ACHN (cell line): ENCODE measurements around the gene STAB2.
A peak's percentile ranks its signal among the peaks of the same experiment; 100 is the strongest.

Experiments
- DNase-seq: peaks from one replicate; pipeline ENCODE4 v3.0.0-alpha.2; 2015
- in situ Hi-C: cut with HindIII; loops from 2 replicates; pipeline ENCODE4 v1.10.0; 2017; ENCODE audit warnings: low sequenced_read_pairs, low pct_ligation_motif_present, low pct_unique_long_range_greater_than_20kb

STAB2 gene

DNA sequence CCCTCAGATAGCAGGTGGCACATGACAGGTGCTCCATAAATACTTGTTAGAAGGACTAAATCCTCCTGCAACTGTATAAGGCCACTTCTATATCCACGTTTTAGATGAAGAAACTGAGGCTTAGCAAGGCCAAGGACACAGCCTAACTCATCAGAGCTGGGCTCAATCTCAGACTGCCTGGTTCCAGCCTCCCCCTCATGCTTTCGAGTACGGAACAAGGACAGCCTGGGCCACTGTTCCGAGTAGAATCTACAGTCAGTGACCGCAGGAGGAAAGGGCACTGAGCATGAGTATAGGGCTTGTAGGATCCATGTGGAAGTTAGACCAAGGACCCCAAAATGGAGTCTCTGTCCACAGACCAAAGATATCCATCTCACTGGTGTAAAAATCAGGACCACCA lies 169.4 kb downstream of the STAB2 start:
- in situ Hi-C loops = no loop called here
- no peak for DNase-seq

DNA sequence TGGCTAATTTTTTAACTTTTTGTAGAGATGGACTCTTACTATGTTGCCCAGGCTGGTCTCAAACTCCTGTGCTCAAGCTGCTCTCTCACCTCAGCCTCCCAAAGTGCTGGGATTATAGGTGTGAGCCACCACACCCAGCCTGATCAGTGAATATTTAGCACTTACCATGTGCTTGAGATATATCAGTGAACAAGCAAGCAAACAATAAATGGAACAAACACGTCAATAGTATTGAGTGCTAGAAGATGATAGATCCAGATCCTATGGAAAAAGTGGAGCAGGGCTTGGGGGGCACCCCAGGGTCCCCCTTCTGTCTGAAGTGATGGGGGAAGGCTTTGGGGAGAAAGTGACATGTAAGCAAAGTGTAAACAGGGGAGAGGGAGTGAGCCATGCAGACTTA lies 170.2 kb downstream of the STAB2 start:
- in situ Hi-C loops = no loop called here
- DNase-seq = no peak

DNA sequence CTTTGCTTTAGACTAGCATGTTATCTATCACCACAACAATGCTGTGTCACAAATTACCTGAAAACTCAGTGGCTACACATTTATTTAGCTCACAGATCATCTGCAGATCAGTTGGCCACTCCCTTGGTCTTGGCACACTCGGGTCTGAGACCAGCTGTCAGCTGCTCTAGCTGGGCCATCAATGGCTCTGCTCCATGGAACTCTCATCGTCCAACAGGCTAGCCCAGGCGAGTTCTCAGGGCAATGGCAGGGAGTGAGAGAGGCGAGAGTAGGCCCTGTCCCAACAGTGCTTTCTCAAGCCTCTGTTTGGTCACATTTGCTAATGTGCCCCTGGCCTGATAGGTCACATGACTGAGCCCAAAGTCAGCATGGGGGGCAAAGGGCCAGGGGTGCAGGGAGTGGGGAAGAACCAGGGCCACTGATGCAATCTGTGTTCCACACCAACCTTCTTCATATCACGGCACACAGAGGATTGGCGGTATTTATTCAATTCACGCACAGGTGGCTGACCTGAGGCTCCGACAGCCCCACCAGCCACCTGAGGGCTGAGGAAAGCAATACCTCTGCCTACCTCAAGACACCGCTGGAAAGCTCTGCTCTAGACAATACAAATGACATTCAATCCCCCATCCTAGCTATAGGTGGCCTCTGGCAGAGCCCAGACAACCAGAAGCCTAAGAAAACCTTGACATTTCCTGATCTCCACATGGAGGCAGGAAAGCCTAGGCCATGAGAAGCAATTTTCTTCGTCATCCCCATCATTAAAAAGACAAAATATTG lies 171.4 kb downstream of the STAB2 start:
- in situ Hi-C loops = no loop called here
- DNase-seq = no peak

DNA sequence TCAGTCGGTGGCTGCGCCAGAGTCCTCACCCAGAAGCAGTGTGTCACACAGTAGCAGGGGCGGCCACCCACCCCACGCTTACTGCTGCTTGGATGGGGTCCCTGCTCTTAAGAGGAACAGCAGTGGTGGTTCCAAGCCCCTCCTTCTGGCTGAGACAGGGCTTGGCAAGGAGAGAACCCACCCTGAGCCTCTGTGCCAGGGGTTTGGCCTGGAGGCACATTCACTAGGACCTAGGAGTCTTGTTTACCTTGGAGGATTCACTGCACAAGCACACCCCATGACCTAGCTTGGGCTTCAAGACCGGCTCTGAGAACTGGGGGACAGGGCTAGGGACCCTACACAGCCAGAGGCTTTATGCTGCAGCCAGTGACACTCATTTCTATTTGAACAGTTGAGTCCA lies 175.4 kb downstream of the STAB2 start:
- in situ Hi-C loops = no loop called here
- no peak for DNase-seq

DNA sequence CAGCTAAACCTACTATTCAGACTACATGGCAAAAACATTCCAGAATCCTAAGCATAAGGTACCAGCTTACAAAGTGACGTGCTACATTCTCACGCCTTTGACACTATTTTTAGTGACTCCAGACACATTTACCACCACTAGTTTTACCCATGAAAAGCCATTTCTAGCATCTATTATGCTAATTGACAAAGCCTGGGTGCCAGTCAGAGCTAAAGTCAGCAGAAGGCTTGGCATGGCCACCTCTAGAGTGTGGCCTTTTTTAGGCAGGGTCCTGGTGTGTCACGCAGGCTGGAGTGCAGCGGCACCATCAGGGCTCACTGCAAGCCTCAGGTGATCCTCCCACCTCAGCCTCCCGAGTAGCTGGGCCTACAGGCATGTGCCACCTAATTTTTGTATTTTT lies 178.2 kb downstream of the STAB2 start:
- in situ Hi-C loops = no loop called here
- no peak for DNase-seq

DNA sequence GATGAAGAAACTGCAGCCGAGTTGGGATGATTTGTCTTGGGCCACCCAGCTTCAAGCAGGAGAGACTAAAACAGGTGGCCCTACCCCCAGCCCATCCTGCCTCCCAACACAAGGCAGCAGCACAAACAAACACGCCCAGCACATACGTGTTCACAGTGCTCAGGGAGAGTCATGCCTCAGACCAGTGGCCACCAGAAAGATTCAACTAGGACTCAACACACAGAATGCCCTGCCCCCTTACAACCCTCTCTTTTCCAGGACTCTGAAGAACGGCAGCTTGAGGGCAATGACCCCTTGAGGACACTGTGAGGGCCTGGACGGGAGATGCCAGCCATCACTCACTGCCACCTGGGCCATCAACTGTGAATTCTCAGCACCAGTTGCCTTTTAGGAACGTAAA lies 179.0 kb downstream of the STAB2 start:
- in situ Hi-C loops = no loop called here
- DNase-seq = no peak

DNA sequence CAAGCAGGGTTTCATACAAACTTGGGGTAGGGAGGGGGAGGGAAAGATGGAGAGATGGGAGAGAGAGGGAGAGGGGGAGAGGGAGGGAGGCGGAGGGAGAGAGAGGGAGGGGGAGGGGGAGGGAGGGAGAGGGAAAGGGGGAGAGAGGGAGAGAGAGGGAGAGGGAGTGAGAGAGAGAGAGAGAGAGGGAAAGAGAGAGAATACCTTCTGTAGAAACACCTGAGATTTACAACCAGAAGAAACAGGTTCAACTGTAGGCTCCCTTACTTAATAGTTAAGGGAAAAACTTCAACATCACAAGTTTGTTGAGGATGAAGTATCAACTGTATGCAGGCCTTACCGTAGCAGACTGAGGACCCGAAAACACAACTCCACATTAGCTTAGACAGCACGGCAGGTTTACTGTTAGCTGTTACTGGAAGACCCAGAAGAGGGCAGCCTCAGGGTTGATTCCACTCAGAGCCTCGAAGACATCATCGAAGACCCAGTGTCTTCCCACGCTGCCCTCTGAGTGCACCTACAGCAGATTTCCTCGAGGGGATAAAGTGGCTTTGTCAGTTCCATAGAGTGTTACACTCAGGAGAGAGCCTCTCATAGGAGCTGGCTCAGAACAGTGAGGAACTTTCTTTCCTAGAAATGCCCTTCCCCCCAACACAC lies 181.5 kb downstream of the STAB2 start:
- no peak for DNase-seq
- in situ Hi-C loops = no loop called here

DNA sequence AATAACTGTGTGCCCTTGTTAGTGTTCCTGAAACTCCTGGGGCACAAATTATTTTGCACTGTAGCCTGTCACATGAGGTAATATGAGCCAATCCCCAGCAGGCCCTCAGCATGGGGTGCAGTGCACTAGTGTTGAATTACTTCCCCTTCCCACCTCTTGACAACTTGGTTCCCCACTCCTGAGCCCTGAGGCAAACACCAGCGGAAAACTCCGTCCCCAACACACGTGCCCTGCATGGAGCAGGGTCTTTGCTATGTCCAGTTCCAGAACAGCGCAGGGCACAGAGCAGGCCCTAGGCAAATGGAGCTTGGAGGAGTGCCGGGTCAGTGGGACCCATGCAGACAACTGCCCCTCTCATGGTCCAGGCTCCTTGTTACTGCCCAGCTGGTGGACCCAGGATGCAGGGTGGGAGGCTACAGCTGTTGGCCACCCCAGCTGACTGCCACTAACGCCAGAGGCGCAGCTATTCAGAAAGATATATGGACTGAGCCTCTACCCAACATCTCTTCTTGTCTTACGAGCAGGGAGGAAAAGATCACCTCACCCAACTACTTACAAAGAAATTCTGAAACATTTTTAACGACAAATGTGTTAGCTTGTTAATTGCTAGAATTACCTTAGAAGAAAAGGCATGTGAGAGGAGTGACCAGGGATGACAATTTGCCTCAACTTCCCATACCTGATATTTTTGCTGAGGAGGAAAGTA lies 182.3 kb downstream of the STAB2 start:
- in situ Hi-C loops = no loop called here
- DNase-seq = no peak

DNA sequence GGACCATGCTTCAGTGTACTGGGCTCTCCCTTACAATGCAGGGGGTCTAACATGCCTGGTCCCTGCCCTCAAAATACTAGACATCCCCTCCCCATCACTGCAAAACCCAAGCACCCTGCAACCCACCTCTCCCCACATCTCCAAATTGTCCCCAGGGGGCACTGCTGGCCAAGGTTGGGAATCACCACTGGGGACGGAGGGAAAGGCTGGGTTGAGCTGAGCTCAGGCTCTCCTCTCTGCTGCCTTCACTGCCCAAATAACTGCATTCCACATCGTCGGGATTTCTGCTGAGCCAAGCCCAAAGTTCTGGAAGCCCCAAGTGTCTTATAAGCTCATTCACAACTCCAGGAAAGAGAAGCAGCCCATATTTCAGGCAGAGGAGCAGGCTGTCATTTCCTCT lies 184.4 kb downstream of the STAB2 start:
- in situ Hi-C loops = no loop called here
- peak; percentile 69 for DNase-seq

DNA sequence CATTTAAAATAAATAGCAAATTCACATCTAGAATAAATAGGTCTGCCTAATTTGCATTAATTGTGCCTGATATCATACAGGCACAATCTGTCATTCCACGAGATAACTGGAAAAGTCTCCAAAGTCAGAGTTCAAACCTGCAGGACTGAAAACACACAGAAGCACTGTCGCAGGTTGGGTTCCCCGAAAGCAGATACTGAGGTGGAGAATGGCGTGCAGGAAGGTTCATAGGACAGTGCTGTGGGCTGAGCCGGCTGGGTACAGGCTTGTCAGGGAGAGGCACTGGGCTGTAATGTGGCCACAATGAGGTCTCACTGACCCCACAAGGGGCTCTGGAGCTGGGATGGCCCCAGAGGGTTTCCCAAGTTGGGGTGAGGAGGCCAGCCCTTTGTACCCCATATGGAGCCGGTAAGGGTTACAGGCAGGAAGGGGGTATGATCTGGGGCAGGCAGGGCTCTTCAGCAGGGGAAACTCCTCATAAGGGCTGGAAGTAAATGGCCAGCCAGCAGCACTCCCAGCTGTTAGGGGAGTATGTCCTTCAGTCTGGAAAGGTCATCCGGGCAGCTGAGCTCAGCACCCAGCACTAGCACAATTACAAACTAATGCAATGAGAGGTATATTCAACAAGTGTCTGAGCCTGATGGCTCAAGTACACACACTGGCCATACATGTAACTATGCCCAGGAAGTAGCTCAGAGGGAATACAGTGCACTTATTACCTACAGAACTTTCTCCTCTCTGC lies 185.5 kb downstream of the STAB2 start:
- in situ Hi-C loops = no loop called here
- no peak for DNase-seq

DNA sequence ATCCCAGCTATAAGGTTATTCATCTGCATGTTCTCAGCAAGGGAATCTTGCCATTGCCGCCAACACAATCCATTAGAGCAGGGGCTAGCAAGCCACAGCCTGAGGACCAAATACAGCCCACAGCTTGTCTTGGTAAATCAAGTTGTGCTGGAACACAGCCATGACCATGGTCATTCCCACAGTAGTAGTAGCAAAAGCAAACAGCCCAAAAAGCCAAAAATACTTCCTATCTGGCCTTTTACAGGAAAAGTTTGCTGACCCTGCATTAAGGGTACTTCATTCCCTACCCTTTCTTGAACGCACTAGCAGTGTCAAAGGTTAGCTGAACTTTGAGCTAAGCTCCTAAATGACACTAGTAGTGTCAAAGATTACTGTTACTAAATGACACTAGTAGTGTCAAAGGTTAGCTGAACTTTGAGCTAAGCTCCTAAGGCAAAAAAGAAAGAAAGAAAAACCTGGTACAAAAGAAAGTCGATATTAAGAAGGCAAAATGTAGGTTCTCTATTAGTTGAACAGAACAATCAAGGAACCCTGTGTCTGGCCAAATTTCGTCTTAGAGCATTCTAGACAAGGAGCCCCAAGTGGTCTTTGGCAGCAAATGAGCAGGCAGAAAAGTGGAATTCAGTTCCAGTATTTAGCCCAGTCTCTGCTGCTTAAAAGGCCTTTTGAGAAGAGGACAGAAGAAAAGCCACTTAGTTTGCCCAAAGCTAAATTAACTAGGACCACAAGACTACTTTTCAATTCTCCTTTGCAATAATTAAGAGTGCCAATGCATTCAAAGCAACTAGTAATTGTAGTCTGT lies 186.2 kb downstream of the STAB2 start:
- in situ Hi-C loops = no loop called here
- no peak for DNase-seq

DNA sequence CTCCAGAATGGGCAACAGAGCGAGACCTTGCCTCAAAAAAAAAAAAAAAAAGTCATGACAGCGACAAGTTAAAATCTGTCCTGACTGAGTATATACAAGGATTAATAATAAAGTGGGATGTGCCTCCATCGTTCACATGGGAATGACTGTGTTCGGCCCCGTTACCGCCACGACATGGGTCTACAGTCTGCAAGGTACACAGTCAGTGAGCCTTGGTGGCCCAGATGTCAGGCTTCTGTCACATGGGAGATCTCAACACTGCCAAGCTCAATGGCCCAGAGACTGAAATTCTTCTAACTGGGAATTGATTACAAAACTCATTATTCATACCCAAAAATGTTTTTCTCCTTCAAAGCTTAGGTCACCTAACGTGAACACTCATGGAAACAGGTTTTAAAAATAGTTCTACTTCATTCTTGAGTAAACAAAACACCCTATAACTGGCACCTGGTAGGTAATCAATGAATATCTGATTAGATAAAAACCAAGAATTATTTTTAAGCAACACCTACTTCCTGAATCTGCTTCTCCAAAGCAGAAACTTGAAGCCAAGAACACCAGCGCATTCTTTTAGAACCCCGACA lies 188.0 kb downstream of the STAB2 start:
- in situ Hi-C loops = no loop called here
- no peak for DNase-seq

DNA sequence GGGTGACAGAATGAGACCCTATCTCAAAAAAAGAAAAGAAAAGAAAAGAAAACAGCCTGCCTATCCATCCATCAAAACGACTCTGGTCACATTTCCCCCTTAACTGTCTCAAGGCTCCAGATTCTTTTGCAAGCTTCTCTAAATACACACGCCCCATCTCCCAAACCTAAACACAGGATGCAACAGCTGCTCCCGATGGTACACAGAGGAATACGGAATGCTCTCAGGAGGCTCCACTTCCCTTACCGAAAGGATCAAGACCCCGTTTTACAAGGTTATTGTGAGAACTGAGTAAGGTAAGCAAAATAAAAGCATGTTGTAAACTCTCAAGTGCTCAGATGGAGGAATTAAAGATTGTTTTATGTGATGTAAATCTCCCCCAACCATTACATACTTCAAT lies 191.7 kb downstream of the STAB2 start:
- in situ Hi-C loops = no loop called here
- DNase-seq = no peak

DNA sequence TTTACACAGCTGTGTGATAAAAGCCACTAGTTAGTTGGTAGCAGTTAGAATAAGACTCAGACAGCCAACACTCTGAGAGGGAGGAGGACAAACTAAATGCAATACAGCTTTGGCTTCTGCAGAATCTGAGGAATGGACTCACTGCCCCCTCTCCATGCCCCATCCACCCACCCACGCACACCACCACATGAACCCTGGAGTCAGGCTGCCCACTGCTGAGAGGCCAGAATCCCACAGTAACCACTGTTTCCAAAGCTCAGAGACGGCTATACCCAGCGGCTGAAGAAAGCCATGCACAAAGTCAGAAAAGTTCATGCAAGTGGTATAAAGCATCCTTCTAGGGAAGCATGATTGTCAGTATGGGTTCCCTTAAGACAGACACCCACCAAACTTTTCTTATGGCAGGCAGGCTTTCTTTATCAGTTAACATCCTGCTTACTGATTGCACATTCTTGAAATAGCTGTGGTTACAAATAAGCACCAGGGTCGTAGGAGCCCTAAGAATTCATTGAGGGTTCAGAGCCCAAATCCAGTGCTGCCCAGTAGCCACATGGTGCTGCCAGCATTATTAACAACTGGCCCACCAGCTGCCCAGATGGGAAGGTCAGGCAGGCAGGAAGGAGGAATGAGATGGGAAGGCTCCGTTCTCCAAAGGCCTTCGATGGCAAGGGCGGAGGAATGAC lies 192.5 kb downstream of the STAB2 start:
- peak; percentile 66 for DNase-seq
- in situ Hi-C loops = no loop called here

DNA sequence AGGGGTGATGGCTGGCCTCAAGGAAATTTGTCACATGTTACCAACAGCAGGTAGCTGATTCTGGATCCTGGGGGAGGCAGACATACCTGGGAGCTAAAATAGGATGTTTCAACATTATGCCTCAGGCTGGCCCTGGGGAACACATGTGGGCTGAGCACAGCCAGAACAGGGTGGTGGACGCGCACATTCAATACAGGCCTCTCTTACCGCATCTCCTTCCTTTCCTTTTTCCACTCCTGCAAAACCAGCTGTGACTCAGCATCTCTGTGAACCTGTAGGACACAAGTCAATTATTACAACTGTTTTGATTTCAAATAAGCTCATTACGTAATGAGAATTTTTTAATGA lies 193.0 kb downstream of the STAB2 start:
- in situ Hi-C loops = no loop called here
- DNase-seq = peak; percentile 28

DNA sequence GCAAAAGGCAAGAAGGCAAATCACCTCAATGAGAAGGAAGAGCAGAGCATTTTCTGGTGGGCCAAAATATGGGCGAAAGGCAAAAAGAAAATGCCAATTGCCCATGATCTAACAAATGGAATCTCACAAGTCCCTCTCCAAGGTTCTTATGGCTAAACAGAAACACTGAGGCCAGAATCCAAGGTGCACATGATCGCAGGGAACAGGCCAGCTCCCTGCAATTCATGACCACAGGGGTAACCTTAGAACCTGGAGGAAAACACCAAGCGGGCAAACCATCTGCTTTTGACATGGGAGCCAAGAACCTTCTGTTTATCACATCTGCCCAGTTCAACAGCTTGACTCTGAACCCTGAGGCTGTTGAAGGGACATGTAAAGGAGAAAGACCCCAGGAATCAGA lies 193.9 kb downstream of the STAB2 start:
- no peak for DNase-seq
- in situ Hi-C loops = no loop called here

DNA sequence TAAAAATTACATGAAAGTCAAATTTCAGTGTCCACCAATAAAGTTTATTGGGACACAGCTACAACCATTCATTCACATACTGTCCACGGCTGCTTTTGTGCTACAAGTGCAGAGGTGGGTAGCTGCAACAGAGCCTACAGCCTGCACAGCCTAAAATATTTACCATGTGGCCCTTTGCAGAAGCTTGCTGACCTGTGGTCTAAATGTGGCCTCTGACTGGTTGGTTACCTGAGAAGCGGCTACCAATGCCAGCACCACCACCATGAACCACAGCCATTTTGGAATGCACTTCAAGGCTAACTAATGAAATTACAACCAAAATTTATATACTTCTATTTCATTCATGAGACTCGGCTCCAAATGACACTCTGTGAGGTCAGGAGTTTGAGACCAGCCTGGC lies 195.3 kb downstream of the STAB2 start:
- DNase-seq = no peak
- in situ Hi-C loops = no loop called here
